ENCODE measurements around the gene PHACTR1. TPM values are rescaled to one million over a fixed set of nuclear protein-coding genes. Genes with fewer than 3 reads are reported as not detected.

Gene PHACTR1
- total and polyA plus RNA-seq, 2 of the 4 experiments (the other 2 are of a cell fraction): not detected

GRCh38 chr6:13303668-13304017 lies 587.1 kb downstream of the PHACTR1 start:
- Histone ChIP-seq H3K18ac (ENCODE audit: low read depth, low read length) (peak overlapping the region; percentile 76), H2BK15ac (ENCODE audit: low read depth, low read length) (peak overlapping the region; percentile 12; the same call in 1 of the 3 replicates), H3K4ac (ENCODE audit: low read depth, low read length) (peak overlapping the region; percentile 74), H3K4me1 (ENCODE audit: control insufficient read depth, insufficient read depth, low read length) (peaks cover 10% of the 10 kb centered on the region), H2AK5ac (ENCODE audit: low read depth, low read length) (peak overlapping the region; percentile 72; the same call in 1 of the 2 replicates), H3K56ac (ENCODE audit: extremely low read depth, insufficient read depth, low read length) (peak overlapping the region; percentile 62), H3K27me3 (ENCODE audit: control insufficient read depth, insufficient read depth, low read length) (no peaks in the 10 kb centered on the region), H3K14ac (replicated peaks; ENCODE audit: low read depth, low read length) (peak overlapping the region; percentile 76), H2BK20ac (ENCODE audit: low read depth, low read length) (peak overlapping the region; percentile 78), H3K4me3 (ENCODE audit: insufficient read depth, low read depth, low read length) (peak overlapping the region; percentile 13; the same call in 1 of the 2 replicates), H3K27ac (ENCODE audit: insufficient read depth, low read length) (peak overlapping the region; percentile 84; the same call in 1 of the 2 replicates), H3K9ac (ENCODE audit: low read depth, low read length) (peak overlapping the region; percentile 68), H4K5ac (ENCODE audit: low read depth, low read length) (no peak overlapping the region; the same call in 1 of the 2 replicates), H3K9me3 (ENCODE audit: control insufficient read depth, insufficient read depth, low read length) (no peaks in the 10 kb centered on the region), H2AK9ac (replicated peaks; ENCODE audit: low read depth, low read length, poor library complexity) (peak overlapping the region; percentile 4), H3K9me1 (ENCODE audit: insufficient read depth, low read length) (peaks cover 8% of the 10 kb centered on the region), H3K79me1 (ENCODE audit: low read depth in 1 of 2, low read length in 2 of 2) (peaks cover 6 to 14% of the 10 kb centered on the region in 2 experiments; a peak in 2 of 4 replicates), H2BK120ac (ENCODE audit: low read depth, low read length) (peak overlapping the region; percentile 37), H4K91ac (ENCODE audit: insufficient read depth, low read depth, low read length) (peak overlapping the region; percentile 62), H2AFZ (replicated peaks; ENCODE audit: low read length, poor library complexity) (peak overlapping the region; percentile 23), H4K20me1 (ENCODE audit: insufficient read depth, low read length) (no peaks in the 10 kb centered on the region), H4K8ac (ENCODE audit: low read depth in 2 of 2, low read length in 2 of 2) (peak overlapping the region in 1 of 2 experiments; percentile 91; a peak in 2 of 4 replicates), H2BK5ac (ENCODE audit: low read depth, low read length, poor library complexity, severe bottlenecking) (peak overlapping the region; percentile 82), H3K4me2 (ENCODE audit: low read depth, low read length) (peak overlapping the region; percentile 80), H3K36me3 (ENCODE audit: control insufficient read depth, insufficient read depth, low read length) (peaks cover 13% of the 10 kb centered on the region; the same call in 1 of the 2 replicates), H3K23ac (ENCODE audit: low read depth, low read length) (peak overlapping the region; percentile 87)
- dilution Hi-C loops (cut with HindIII; ENCODE audit: low sequenced_read_pairs, unreplicated experiment) (no loop called here), in situ Hi-C loops (cut with MboI; ENCODE audit: low sequenced_read_pairs) (no loop called here), intact Hi-C loops (cut with micrococcal nuclease) (loop anchor here (1.0 kb wide), 2 partner anchors 25 to 108 kb away; partner anchors contain the start of gene TBC1D7)
- WGBS, 2 experiments (ENCODE audit: extremely low coverage in 2 of 2, insufficient read length in 1 of 2): no CpG with 5 or more reads among the region's 7 CpGs
- DNase-seq: peak; percentile 81
- TF ChIP-seq FOS (IDR thresholded peaks at IDR 0.05; ENCODE audit: low read depth, low read length) (no peak), RFX5 (IDR thresholded peaks at IDR 0.05; ENCODE audit: low read depth, low read length) (no peak)
- peak; percentile 68 for ATAC-seq (ENCODE audit: low read depth)
- POLR2A ChIA-PET (ENCODE audit: unreplicated experiment): interaction anchor here (0.8 kb wide), 1 partner anchor 25 kb away, joined by 4 read pairs; the partner anchor contains the start of gene TBC1D7
- CTCF ChIA-PET: interaction anchor here (0.6 to 0.9 kb wide), 2 partner anchors 86 to 311 kb away, joined by 3 to 4 read pairs; partner anchors contain the start of gene NOL7
- no TSS peak for BruUV-seq (replicated peaks)
